ENCODE measurements around the gene HPSE. TPM values are rescaled to one million over a fixed set of nuclear protein-coding genes. Genes with fewer than 3 reads are reported as not detected.

Gene HPSE
- total and polyA plus RNA-seq, 2 of the 13 experiments (the other 11 are each of a cell fraction or from before 2014, with no cell fraction given) = not detected

DNA sequence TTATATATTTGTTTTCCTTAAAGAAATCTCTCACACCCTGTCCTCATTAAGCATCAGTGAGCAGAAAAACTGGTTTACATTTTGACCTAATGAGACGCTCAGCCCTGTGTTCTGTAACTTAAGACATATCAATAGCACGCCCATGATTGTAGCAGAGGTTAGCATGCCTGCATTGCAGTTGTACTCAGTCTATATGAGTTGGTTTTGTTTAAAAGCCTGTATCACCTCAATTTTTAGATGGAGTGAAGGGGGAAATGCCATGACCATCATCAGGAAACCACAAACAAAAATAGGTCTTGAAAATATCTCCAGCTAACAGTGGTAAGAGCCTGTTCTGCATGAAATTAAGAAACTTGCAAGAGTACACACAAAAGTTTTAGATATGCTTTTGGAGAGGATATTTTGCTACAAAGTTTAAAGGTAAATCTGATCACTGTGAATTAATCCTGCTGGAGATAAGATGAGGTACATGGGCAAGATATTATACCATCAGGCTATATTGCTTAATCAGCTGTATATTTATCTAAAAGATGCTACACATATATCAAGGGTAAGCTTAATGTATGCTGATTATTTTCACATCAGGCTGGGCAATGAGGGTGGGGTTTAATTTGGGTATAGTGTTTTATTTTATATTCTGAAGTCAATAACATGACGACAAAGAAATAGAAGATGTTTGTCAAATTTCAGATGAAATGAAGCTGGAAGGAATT lies 36.9 kb downstream of the HPSE start:
- Histone ChIP-seq H3K79me2 (ENCODE audit: insufficient read depth, low read length) (no peaks in the 10 kb centered on the region), H3K4me1 (ENCODE audit: insufficient read depth, low read length) (no peaks in the 10 kb centered on the region), H3K27me3 (ENCODE audit: control insufficient read depth in 1 of 2, insufficient read depth in 2 of 2, low read length in 2 of 2) (no peaks in the 10 kb centered on the region; a peak in 1 of 5 replicates), H3K36me3 (replicated peaks in 1 of 2; ENCODE audit: control insufficient read depth in 1 of 2, insufficient read depth in 2 of 2, low read length in 2 of 2) (no peaks in the 10 kb centered on the region), H2AFZ (ENCODE audit: low read length) (no peak overlapping the region), H3K9me3 (ENCODE audit: low read length) (no peaks in the 10 kb centered on the region), H3K27ac (ENCODE audit: extremely low read length, insufficient read depth, low read length) (no peak overlapping the region), H4K20me1 (ENCODE audit: insufficient read depth, low read length) (no peaks in the 10 kb centered on the region), H3K4me3 (replicated peaks in 1 of 3; ENCODE audit: insufficient read depth in 1 of 3, low read depth in 2 of 3, low read length in 3 of 3) (no peak overlapping the region), H3K9ac (ENCODE audit: insufficient read depth, low read depth, low read length) (no peak overlapping the region), H3K4me2 (ENCODE audit: low read depth, low read length) (no peak overlapping the region)
- ChIA-PET CTCF (ENCODE audit: low intra/inter-chr PET ratio, low total read pairs) (no interaction called here), POLR2A (no interaction called here)
- WGBS (ENCODE audit: low lambda C conversion rate) = 50% methylated on average over 3 of the region's 3 CpGs
- ATAC-seq (no peak), DNase-seq (ENCODE audit: low spot score) (no peak), FAIRE-seq (no peak)
- intact Hi-C loops (cut with micrococcal nuclease; ENCODE audit: unreplicated experiment) (no loop called here), in situ Hi-C loops (cut with HindIII; ENCODE audit: extremely low pct_ligation_motif_present, low pct_unique_long_range_greater_than_20kb) (no loop called here)
- no TSS peak for BruUV-seq (replicated peaks)
- TF ChIP-seq MAFK (conservative IDR thresholded peaks at IDR 0.05 in 1 of 2, IDR thresholded peaks at IDR 0.05 in 1 of 2; ENCODE audit: low read length in 2 of 2) = 0 out of 4 replicates have a peak, but pooled peaks of 1 of the 2 experiments have one; percentile 18
- TF ChIP-seq ZNF547 (CRISPR knock-in tag; IDR thresholded peaks at IDR 0.05) = no peak
- no peak for TF ChIP-seq FOXP4 (CRISPR knock-in tag; IDR thresholded peaks at IDR 0.05)
- TF ChIP-seq SRSF1 (optimal IDR thresholded peaks at IDR 0.05; ENCODE audit: low read depth, low read length) = no peak

Data from HepG2 (cell line).